GM21576 (cell line): ENCODE data around the gene MID2.
A peak's percentile ranks its signal among the peaks of the same experiment; 100 is the strongest.
"Not testable (repeated sequence)": the region's sequence is repeated elsewhere in the genome, so short reads cannot be mapped to it uniquely, and the experiment has no call there.

Source experiments
- ATAC-seq: cut with Tn5 transposase; IDR thresholded peaks from one replicate; pipeline ENCODE4 v1.9.1; 2021; ENCODE audit warnings: mild to moderate bottlenecking, moderate library complexity; ENCODE audit not compliant: unreplicated experiment

The MID2 gene

GRCh38 chrX:107842715-107843400 lies 17.2 kb downstream of the MID2 start:
- ATAC-seq, result no peak

DNA sequence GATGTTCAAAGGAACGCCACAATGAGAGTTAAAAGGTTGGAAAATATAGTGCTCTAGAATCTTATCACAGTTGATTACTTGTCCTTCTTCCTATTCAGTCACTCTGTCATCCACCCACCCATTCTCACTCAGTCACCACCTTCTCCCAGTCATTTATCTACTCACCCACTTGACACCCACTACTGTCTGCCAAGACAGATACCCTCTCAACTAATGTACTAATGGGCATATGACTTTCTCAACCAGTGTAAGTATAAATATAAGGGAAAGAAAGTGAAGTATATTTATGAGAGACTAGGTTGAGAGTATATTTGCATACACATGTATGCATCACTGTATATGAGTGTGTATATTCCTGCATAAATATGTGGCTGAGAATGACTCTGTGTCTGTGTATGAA lies 20.0 kb downstream of the MID2 start:
- no peak for ATAC-seq

- ATAC-seq, result no peak
Measured at GRCh38 chrX:107848591-107848990, 22.9 kb downstream of the MID2 start.

DNA sequence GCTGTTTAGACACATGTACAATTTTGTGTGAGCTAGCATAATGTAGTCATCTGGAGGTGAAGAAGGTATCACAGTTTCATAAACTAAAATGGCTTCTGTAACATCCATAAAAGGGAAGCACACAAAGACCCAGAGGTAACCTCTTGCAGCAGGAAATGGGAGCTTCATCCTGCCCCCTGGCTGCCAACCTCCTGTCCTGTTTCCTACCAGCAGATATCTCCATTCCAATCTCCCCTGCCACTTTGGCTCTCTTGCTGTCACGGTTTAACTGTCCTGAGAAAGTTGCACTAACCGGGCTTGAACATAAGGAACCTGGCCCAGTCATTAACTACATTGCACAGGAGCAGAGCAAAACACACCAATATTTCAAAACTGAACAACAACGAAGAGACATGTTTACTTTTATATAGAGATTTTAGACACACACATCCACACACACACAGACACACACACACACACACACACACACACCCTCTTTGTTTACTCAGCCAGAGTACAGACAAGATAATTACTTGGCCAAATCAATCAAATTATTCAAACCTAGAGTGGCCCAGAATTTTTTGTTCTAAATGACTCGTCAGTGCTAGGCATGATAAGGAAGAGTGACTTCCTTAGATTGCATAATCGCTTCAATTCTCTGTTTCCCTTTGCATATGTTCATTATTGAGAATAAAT lies 24.2 kb downstream of the MID2 start:
- no peak for ATAC-seq

GRCh38 chrX:107850422-107850765 lies 24.7 kb downstream of the MID2 start:
- ATAC-seq, result no peak

DNA sequence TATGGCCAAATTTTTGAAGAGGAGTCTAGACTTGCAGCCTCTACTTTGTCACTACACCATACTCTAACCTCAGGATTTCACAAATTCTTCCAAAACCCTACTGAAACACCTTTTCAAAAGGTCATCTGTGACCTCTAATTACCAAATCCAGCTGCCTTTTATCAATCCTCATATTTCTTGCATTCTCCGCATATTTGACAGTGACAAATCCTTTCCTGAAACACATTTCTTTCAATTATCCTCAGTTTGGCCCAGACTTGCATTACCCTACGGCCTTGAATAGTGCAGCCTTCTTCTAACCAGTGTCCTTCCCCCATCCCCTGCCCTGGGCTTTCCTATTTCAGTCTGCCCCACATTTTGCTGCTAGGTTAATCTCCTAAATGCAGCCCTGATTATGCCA lies 25.5 kb downstream of the MID2 start:
- no peak for ATAC-seq

DNA sequence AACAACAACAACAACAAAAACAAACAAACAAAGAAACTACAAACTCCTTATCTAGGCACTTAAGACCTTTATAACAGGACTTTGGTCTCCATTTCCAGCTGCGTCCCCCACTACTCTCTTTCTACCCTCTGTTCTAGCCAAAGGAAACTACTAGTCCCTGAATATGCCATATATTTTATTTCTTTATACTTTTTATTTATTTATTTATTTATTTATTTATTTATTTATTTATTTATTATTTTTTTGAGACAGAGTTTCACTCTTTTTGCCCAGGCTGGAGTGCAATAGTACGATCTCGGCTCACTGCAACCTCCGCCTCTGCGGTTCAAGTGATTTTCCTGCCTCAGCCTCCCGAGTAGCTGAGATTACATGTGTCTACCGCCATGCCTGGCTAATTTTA lies 26.0 kb downstream of the MID2 start:
- ATAC-seq, result not testable (repeated sequence)

DNA sequence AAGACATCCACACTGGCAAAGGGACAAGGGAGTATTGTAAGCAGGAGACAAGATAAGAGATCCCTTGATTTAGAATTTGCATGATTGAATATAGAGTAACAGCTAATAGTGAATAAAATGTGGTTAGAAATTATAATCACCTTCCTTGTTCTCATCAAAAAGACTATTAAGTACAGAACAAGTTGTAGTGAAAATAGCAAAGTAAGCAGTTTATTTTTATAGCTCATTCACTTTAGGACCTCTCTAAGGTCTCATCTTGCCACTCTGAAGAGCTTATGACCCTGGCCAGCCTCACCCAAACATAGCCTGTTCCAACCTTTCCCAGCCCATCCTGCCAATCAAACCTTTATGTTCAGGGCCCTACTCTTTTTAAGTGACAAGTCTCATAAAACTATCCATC lies 30.6 kb downstream of the MID2 start:
- ATAC-seq, result no peak

- not testable (repeated sequence) for ATAC-seq
Measured at GRCh38 chrX:107857041-107857440, 31.4 kb downstream of the MID2 start.

- ATAC-seq, result no peak
Measured at GRCh38 chrX:107857837-107858236, 32.2 kb downstream of the MID2 start.

DNA sequence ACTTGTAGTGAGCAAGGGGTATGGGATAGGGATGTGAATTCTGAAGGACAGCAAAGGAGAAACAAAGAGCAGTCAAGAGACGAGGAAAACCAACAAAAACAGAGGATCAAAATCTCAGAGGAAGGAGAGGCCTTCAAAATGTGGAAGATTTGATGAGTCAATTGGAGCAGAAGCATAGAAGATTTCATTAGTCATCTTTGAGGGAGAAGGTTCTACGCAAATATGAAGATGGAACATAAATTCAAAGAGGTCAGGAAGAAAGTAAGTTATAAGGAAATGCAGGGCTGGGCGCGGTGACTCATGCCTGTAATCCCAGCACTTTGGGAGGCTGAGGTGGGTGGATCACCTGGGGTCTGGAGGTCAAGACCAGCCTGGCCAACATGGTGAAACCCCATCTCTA lies 35.4 kb downstream of the MID2 start:
- ATAC-seq, result no peak

DNA sequence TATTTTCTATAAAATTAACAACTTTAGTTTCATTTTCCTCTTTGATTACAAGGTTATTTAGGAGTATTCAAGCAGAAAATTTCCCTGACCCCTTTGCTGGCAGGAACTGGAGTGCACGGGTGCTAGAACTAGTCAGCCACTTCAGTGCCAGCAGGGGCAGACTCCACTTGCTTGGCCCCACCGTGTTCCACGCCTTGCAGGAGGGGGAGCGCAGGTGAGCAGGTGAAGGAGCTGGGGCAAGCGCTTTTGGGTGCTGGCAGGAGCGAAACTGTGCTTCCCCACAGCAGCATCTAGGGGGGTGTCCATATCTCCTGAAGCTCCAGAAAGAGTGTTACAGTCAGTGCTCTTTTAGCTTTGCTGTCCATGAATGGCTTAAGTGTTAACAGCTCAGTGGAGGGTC lies 45.5 kb downstream of the MID2 start:
- no peak for ATAC-seq

DNA sequence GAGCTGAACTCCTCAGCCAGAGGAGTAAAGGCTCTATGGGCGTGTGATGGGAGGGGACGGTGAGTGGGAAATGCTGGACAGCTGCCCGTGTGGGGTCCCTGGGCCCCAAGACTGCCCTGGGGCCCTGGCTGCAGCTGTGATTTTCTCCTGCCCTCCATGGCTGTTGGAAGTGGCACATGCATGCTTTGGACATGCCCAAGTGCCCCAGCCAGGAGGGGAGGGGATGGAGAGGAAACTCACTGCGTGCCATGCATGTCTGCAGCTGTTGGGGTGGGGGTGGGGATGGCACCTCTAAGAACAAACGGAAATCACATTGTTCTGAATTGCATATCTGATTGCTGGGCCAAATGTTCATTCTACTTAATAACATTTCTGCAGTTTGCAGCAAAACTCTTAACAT lies 52.4 kb downstream of the MID2 start:
- no peak for ATAC-seq

- ATAC-seq, result no peak
Measured at GRCh38 chrX:107880054-107880610, 54.5 kb downstream of the MID2 start.

DNA sequence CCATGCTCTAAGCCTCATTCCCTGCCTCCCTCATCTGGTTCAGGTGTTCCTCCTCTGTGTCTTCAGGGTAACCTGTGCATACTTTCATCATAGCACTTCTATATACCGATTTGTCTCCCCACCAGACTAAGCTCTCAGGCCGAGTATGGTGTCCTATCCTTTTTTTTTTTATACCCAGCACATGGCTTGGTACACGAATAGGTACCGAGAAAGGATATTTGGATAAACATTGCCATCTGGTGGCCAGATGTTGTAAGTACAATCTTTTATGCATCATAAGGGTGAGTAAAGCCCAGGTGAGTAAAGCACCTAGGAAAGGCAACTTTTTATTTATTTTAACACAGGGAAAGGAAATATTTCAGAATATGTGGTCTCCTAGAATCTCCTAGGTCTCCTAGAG lies 68.4 kb downstream of the MID2 start:
- ATAC-seq, result peak; percentile 64

DNA sequence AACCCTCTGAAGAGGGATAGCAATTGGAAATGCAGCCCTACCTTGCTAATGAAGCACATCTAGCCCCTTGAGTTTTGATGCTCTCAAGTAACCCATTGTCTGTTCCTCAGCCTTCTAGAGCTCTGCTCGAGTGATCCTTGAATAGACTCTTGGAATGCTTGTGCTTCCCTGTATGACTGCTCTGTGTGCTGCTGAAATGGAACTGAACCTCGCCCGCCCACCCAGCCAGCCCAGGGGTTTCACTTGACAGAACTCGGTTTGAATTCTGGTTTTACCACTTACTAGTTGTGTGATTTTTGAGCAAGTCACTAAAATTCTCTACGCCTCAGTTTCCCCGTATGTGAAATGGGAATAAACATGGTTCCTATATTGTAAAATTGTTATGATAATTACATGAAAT lies 77.1 kb downstream of the MID2 start:
- no peak for ATAC-seq

DNA sequence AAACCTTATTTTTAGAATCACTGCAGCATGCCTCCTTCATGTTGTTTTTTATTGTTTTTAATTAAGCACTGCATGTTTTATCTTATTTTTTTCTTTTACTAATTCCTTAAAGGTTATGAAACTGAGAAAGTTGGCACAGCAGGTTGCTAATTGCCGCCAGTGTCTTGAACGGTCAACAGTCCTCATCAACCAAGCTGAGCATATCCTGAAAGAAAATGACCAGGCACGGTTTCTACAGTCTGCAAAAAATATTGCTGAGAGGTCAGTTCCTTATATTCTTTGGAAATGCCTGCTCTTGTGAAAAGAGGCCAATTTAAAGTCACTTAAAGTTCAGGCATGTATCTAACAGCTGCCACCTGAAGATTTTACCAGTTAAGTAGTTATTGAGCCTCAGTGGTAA lies 79.7 kb downstream of the MID2 start:
- no peak for ATAC-seq

GRCh38 chrX:107924136-107924746 lies 98.6 kb downstream of the MID2 start:
- no peak for ATAC-seq

DNA sequence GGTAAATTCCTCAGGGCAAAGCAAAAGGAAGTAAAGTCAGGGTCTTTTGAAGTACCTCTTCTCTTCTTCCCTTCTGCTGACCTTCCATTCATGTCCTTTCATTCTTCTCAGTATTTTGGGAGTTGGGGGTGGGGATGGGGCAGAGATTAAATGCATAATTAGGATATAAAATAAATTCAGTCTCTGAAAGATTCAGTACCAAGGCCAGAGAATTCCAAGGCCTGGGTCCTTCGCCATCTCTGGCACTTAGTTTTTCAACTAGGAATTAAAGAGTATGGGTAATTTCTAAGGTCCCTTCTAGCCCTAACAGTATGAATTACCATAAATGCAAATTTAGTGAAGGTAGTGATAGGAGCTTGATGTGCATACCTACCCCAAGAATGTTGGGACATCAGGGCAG lies 108.6 kb downstream of the MID2 start:
- ATAC-seq, result no peak

DNA sequence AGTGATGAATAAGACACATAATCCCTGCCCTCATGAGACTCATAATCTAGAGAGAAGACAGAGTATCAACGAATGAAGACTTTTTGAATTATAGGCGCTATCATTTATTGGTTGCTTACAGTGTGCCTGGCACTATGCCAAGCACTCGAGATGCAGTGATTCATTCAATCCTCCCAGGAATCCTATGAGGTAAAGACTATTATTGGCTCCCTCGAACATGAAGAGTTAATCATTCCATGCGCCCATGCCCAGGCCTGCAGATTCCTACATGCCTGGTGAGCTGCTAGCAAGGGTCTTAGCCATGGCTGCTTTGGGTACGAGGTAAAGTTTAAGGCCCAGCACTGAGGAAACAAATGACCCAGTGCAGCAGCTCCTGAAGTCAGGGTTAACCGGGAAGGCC lies 109.5 kb downstream of the MID2 start:
- ATAC-seq, result no peak

DNA sequence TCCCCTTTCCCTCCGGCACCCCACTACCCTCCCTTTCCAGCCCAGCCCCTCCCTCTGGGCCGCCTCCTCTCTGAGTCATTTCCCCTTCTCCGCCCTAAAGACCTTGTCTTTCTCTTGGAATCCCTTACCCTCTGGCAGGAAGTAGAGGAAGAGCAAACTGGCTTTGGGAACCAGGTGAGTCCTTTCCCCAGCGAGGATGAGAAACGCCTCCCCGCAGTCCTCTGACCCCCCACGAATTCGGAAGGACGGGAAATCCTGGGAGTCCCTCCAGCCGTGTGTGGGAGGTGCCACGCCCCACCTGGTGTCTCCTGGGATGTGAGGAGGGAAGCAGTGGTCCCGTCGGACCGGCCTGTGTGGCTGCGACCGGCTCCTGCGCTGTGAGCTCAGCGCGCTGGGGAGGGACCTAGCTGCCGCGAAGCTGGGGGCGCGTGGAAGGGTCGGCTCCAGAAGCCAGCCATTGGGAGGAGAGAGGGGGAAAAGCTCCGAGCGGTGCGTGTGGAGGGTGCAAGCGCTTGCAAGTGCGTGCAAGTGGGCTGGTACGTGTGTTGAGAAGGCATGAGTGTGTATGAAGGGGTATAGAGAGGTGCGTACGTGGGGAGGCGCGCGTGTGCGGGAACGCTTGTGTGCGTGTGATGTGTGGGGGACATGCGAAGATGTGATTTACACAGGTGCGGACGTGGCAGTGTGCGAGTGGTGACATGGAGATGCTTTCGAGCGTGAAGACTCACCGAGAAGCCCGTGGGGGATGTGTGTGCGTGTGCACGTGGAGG lies 110.2 kb downstream of the MID2 start:
- no peak for ATAC-seq

GRCh38 chrX:107936434-107936730 lies 110.7 kb downstream of the MID2 start:
- ATAC-seq, result no peak
